ENCODE results near the gene NOTUM. TPM values are rescaled to one million over a fixed set of nuclear protein-coding genes. Genes with fewer than 3 reads are reported as not detected.

NOTUM gene
- total RNA-seq, 5 donors from 2014 or later (not counting 1 experiment from before 2014, with no cell fraction given): 0.13 to 0.33 (median 0.29) TPM; not detected in 2

- Mint-ChIP-seq H3K9me3 (no peaks in the 10 kb centered on the region), H3K4me1 (no peaks in the 10 kb centered on the region), H3K27ac (no peak overlapping the region), H3K27me3 (no peaks in the 10 kb centered on the region), H3K36me3 (peaks cover 3% of the 10 kb centered on the region), H3K4me3 (no peak overlapping the region)
- H3K27ac ChIP-seq (ENCODE audit: low read length): no peak overlapping the region
- no peak for ATAC-seq (replicated peaks in 1 of 4)
- POLR2A ChIA-PET: no interaction called here
- no peaks in the 10 kb centered on the region for H3K36me3 ChIP-seq (ENCODE audit: control insufficient read depth in 2 of 2, extremely low read depth in 1 of 2, insufficient read depth in 1 of 2, low read length in 1 of 2)
- H3K9me3 ChIP-seq: no peaks in the 10 kb centered on the region
- no peaks in the 10 kb centered on the region for H3K27me3 ChIP-seq (replicated peaks in 1 of 2; ENCODE audit: control insufficient read depth in 2 of 2, extremely low read depth in 1 of 2, insufficient read depth in 2 of 2, low read length in 1 of 2)
- CTCF ChIA-PET: no interaction called here
- H3K4me3 ChIP-seq (ENCODE audit: control insufficient read depth in 1 of 2, extremely low read depth in 1 of 2, low read length in 1 of 2): no peak overlapping the region
- WGBS (ENCODE audit: insufficient coverage): 92% methylated on average over 30 of the region's 32 CpGs
- no peak for DNase-seq
- no peaks in the 10 kb centered on the region for H3K4me1 ChIP-seq (ENCODE audit: control insufficient read depth in 1 of 2, extremely low read depth in 1 of 2, insufficient read depth in 2 of 2, low read length in 2 of 2)
These were observed 40.0 kb upstream of the NOTUM start for GRCh38 chr17:82000803-82001570.

GRCh38 chr17:81999976-82000802 is 39.2 kb upstream of the NOTUM start:
- Histone ChIP-seq H3K4me1 (ENCODE audit: control insufficient read depth in 1 of 2, extremely low read depth in 1 of 2, insufficient read depth in 2 of 2, low read length in 2 of 2) (no peaks in the 10 kb centered on the region), H3K27ac (ENCODE audit: low read length) (no peak overlapping the region), H3K27me3 (replicated peaks in 1 of 2; ENCODE audit: control insufficient read depth in 2 of 2, extremely low read depth in 1 of 2, insufficient read depth in 2 of 2, low read length in 1 of 2) (no peaks in the 10 kb centered on the region), H3K36me3 (ENCODE audit: control insufficient read depth in 2 of 2, extremely low read depth in 1 of 2, insufficient read depth in 1 of 2, low read length in 1 of 2) (peaks cover 0 to 3% of the 10 kb centered on the region in 2 donors), H3K9me3 (no peaks in the 10 kb centered on the region), H3K4me3 (ENCODE audit: control insufficient read depth in 1 of 2, extremely low read depth in 1 of 2, low read length in 1 of 2) (no peak overlapping the region)
- 96% methylated on average over 18 of the region's 36 CpGs for WGBS (ENCODE audit: insufficient coverage)
- H3K27ac Mint-ChIP-seq: no peak overlapping the region
- no peak overlapping the region for H3K4me3 Mint-ChIP-seq
- ChIA-PET CTCF (no interaction called here), POLR2A (no interaction called here)
- H3K36me3 Mint-ChIP-seq: peaks cover 3% of the 10 kb centered on the region
- no peaks in the 10 kb centered on the region for H3K9me3 Mint-ChIP-seq
- no peaks in the 10 kb centered on the region for H3K4me1 Mint-ChIP-seq
- H3K27me3 Mint-ChIP-seq: no peaks in the 10 kb centered on the region
- ATAC-seq (replicated peaks in 1 of 4) (no peak), DNase-seq (no peak)

DNA sequence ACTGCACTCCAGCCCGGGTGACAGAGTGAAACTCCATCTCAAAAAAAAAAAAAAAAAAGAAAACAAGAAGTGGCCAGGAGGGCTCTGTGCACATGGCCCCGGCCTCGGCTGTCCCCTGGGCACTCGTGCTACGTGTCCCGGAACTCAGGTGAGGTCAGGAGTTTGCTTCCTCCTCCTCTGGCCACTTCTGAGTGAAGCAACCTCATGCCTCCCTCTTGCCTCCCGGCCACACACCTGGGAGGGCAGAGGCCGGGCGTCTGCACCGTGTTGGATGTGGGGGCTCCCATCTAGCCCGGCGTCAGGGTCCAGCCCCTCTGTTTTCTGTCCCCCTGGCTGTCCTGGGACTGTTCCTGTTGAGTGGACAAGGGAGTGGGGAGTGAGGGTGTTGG is 38.6 kb upstream of the NOTUM start:
- Mint-ChIP-seq H3K27ac (no peak overlapping the region), H3K27me3 (no peaks in the 10 kb centered on the region), H3K9me3 (no peaks in the 10 kb centered on the region), H3K4me3 (no peak overlapping the region), H3K4me1 (no peaks in the 10 kb centered on the region), H3K36me3 (peaks cover 3% of the 10 kb centered on the region)
- ATAC-seq (replicated peaks in 1 of 4) (no peak), DNase-seq (no peak)
- Histone ChIP-seq H3K4me1 (ENCODE audit: control insufficient read depth in 1 of 2, extremely low read depth in 1 of 2, insufficient read depth in 2 of 2, low read length in 2 of 2) (no peaks in the 10 kb centered on the region), H3K9me3 (no peaks in the 10 kb centered on the region), H3K27ac (ENCODE audit: low read length) (no peak overlapping the region), H3K36me3 (ENCODE audit: control insufficient read depth in 2 of 2, extremely low read depth in 1 of 2, insufficient read depth in 1 of 2, low read length in 1 of 2) (peaks cover 0 to 4% of the 10 kb centered on the region in 2 donors), H3K4me3 (ENCODE audit: control insufficient read depth in 1 of 2, extremely low read depth in 1 of 2, low read length in 1 of 2) (no peak overlapping the region), H3K27me3 (replicated peaks in 1 of 2; ENCODE audit: control insufficient read depth in 2 of 2, extremely low read depth in 1 of 2, insufficient read depth in 2 of 2, low read length in 1 of 2) (no peaks in the 10 kb centered on the region)
- WGBS (ENCODE audit: insufficient coverage): 96% methylated on average over 9 of the region's 12 CpGs
- ChIA-PET CTCF (interaction anchor here in 1 of 2 donors (0.7 kb wide), 1 partner anchor 212 kb away, joined by 3 read pairs; no protein-coding TSS in a partner anchor), POLR2A (no interaction called here)

DNA sequence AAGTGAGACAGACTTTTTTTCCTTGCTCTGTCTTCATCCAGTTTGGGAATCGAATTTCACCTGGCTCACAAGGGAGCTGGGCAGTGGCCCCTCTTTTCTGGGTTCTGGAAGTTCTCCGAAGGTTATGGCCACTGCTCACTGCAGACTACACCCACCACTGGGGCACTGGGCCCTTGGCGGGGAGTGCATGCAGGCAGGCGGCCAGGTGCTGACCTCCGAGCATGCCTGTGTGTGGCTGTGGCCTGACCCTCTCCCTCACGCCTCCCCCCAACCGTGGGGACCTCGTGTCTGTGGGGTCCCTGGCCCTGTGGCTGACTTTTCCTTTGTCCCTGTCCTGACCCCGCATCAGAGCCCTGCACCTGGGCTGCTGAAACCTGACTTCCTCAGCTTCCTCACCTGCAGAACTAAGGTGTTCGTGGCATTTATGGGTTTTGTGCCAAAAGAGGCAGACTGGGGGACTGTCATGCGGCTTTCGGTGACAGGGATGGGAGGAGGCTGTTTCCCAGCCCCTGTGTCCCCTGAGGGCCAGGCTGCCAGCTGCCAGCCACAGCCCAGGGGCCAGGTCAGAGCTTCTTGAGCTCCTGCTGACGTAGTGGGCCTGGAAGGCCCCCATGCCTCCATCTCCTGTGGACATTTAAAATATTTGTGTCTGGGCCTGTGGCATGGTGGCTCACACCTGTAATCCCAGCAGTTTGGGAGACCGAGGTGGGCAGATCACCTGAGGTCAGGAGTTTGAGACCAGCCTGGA is 37.9 kb upstream of the NOTUM start:
- WGBS (ENCODE audit: insufficient coverage): 83% methylated on average over 12 of the region's 14 CpGs
- Mint-ChIP-seq H3K4me3 (no peak overlapping the region), H3K36me3 (peaks cover 3% of the 10 kb centered on the region), H3K9me3 (no peaks in the 10 kb centered on the region), H3K27ac (no peak overlapping the region), H3K27me3 (no peaks in the 10 kb centered on the region), H3K4me1 (no peaks in the 10 kb centered on the region)
- no peak for ATAC-seq (replicated peaks in 1 of 4)
- Histone ChIP-seq H3K4me3 (ENCODE audit: control insufficient read depth in 1 of 2, extremely low read depth in 1 of 2, low read length in 1 of 2) (no peak overlapping the region), H3K27ac (ENCODE audit: low read length) (no peak overlapping the region), H3K9me3 (no peaks in the 10 kb centered on the region), H3K4me1 (ENCODE audit: control insufficient read depth in 1 of 2, extremely low read depth in 1 of 2, insufficient read depth in 2 of 2, low read length in 2 of 2) (no peaks in the 10 kb centered on the region), H3K27me3 (replicated peaks in 1 of 2; ENCODE audit: control insufficient read depth in 2 of 2, extremely low read depth in 1 of 2, insufficient read depth in 2 of 2, low read length in 1 of 2) (no peaks in the 10 kb centered on the region), H3K36me3 (ENCODE audit: control insufficient read depth in 2 of 2, extremely low read depth in 1 of 2, insufficient read depth in 1 of 2, low read length in 1 of 2) (peaks cover 0 to 5% of the 10 kb centered on the region in 2 donors)
- ChIA-PET POLR2A (no interaction called here), CTCF (interaction anchor here in 1 of 2 donors (0.7 kb wide), 1 partner anchor 213 kb away, joined by 3 read pairs; no protein-coding TSS in a partner anchor)
- DNase-seq: no peak

DNA sequence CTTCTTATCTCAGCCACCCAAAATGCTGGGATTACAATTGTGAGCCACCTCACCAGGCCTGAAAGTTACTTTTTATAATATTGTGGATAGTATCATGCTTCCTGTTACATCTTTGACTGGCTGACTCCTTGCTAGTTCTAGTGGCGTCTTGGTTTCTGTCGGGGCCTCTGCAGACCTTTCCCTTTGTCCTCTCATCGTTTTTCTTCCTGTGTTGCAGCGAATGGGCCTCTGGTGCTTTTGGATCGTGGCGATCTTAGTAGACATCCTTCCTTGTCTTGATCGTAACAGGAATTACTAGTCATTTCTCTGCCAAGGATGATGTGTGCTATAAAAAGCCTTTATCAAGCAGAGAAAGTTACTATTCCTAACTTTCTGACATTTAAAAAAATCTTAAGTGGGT is 37.2 kb upstream of the NOTUM start:
- no peaks in the 10 kb centered on the region for H3K4me1 ChIP-seq (ENCODE audit: control insufficient read depth in 1 of 2, extremely low read depth in 1 of 2, insufficient read depth in 2 of 2, low read length in 2 of 2)
- no peak overlapping the region for H3K4me3 ChIP-seq (ENCODE audit: control insufficient read depth in 1 of 2, extremely low read depth in 1 of 2, low read length in 1 of 2)
- WGBS (ENCODE audit: insufficient coverage): 100% methylated on average over 4 of the region's 7 CpGs
- Mint-ChIP-seq H3K4me3 (no peak overlapping the region), H3K4me1 (no peaks in the 10 kb centered on the region), H3K36me3 (peaks cover 3% of the 10 kb centered on the region), H3K27me3 (no peaks in the 10 kb centered on the region), H3K27ac (no peak overlapping the region), H3K9me3 (no peaks in the 10 kb centered on the region)
- ATAC-seq (replicated peaks in 1 of 4): no peak
- H3K27me3 ChIP-seq (replicated peaks in 1 of 2; ENCODE audit: control insufficient read depth in 2 of 2, extremely low read depth in 1 of 2, insufficient read depth in 2 of 2, low read length in 1 of 2): no peaks in the 10 kb centered on the region
- CTCF ChIA-PET: no interaction called here
- DNase-seq: no peak
- H3K27ac ChIP-seq (ENCODE audit: low read length): no peak overlapping the region
- POLR2A ChIA-PET: no interaction called here
- no peaks in the 10 kb centered on the region for H3K9me3 ChIP-seq
- H3K36me3 ChIP-seq (ENCODE audit: control insufficient read depth in 2 of 2, extremely low read depth in 1 of 2, insufficient read depth in 1 of 2, low read length in 1 of 2): peaks cover 0 to 5% of the 10 kb centered on the region in 2 donors

GRCh38 chr17:81996757-81997441 is 35.9 kb upstream of the NOTUM start:
- Mint-ChIP-seq H3K27me3 (no peaks in the 10 kb centered on the region), H3K9me3 (no peaks in the 10 kb centered on the region), H3K36me3 (peaks cover 3% of the 10 kb centered on the region), H3K27ac (no peak overlapping the region), H3K4me1 (no peaks in the 10 kb centered on the region), H3K4me3 (no peak overlapping the region)
- ChIA-PET CTCF (interaction anchor here in 1 of 2 donors (0.7 kb wide), 1 partner anchor 701 kb away, joined by 3 read pairs; no protein-coding TSS in a partner anchor), POLR2A (interaction anchor here in 1 of 2 donors (0.6 kb wide), 1 partner anchor 26 kb away, joined by 3 read pairs; the partner anchor contains the start of gene CENPX)
- no peak for DNase-seq
- no peak for ATAC-seq (replicated peaks in 1 of 4)
- Histone ChIP-seq H3K27me3 (replicated peaks in 1 of 2; ENCODE audit: control insufficient read depth in 2 of 2, extremely low read depth in 1 of 2, insufficient read depth in 2 of 2, low read length in 1 of 2) (no peaks in the 10 kb centered on the region), H3K4me1 (ENCODE audit: control insufficient read depth in 1 of 2, extremely low read depth in 1 of 2, insufficient read depth in 2 of 2, low read length in 2 of 2) (no peaks in the 10 kb centered on the region), H3K36me3 (ENCODE audit: control insufficient read depth in 2 of 2, extremely low read depth in 1 of 2, insufficient read depth in 1 of 2, low read length in 1 of 2) (peaks cover 0 to 5% of the 10 kb centered on the region in 2 donors), H3K27ac (ENCODE audit: low read length) (no peak overlapping the region), H3K4me3 (ENCODE audit: control insufficient read depth in 1 of 2, extremely low read depth in 1 of 2, low read length in 1 of 2) (no peak overlapping the region), H3K9me3 (no peaks in the 10 kb centered on the region)
- 97% methylated on average over 22 of the region's 30 CpGs for WGBS (ENCODE audit: insufficient coverage)
